ENCODE data around the gene PRKN.
"Not testable (repeated sequence)": the region's sequence is repeated elsewhere in the genome, so short reads cannot be mapped to it uniquely, and the experiment has no call there.

Gene PRKN

GRCh38 chr6:161354276-161354840, 1373.2 kb downstream of the PRKN start:
- no peak for DNase-seq

- no peak for DNase-seq
Measured at GRCh38 chr6:161353208-161353613, 1374.4 kb downstream of the PRKN start.

- no peak for DNase-seq
Measured at GRCh38 chr6:161351858-161352257, 1375.7 kb downstream of the PRKN start.

- DNase-seq, result no peak
Measured at GRCh38 chr6:161349886-161350285, 1377.7 kb downstream of the PRKN start.

- no peak for DNase-seq
Measured at GRCh38 chr6:161348628-161348994, 1379.0 kb downstream of the PRKN start.

GRCh38 chr6:161347988-161348627, 1379.5 kb downstream of the PRKN start:
- no peak for DNase-seq

- no peak for DNase-seq
Measured at GRCh38 chr6:161347125-161347524, 1380.4 kb downstream of the PRKN start.

- no peak for DNase-seq
Measured at GRCh38 chr6:161346717-161347116, 1380.8 kb downstream of the PRKN start.

- DNase-seq, result no peak
Measured at GRCh38 chr6:161344626-161345025, 1382.9 kb downstream of the PRKN start.

- no peak for DNase-seq
Measured at GRCh38 chr6:161342039-161342438, 1385.5 kb downstream of the PRKN start.

- no peak for DNase-seq
Measured at GRCh38 chr6:161341638-161342037, 1385.9 kb downstream of the PRKN start.

GRCh38 chr6:161338015-161338414, 1389.6 kb downstream of the PRKN start:
- no peak for DNase-seq

GRCh38 chr6:161336479-161336878, 1391.1 kb downstream of the PRKN start:
- no peak for DNase-seq

- no peak for DNase-seq
Measured at GRCh38 chr6:161333410-161333809, 1394.2 kb downstream of the PRKN start.

- DNase-seq, result not testable (repeated sequence)
Measured at GRCh38 chr6:161331402-161332081, 1396.0 kb downstream of the PRKN start.

- DNase-seq, result no peak
Measured at GRCh38 chr6:161327360-161327953, 1400.1 kb downstream of the PRKN start.

- DNase-seq, result no peak
Measured at GRCh38 chr6:161319231-161319630, 1408.3 kb downstream of the PRKN start.

GRCh38 chr6:161318456-161318855, 1409.1 kb downstream of the PRKN start:
- no peak for DNase-seq

- no peak for DNase-seq
Measured at GRCh38 chr6:161316531-161316930, 1411.0 kb downstream of the PRKN start.

GRCh38 chr6:161315246-161315917, 1412.2 kb downstream of the PRKN start:
- DNase-seq, result not testable (repeated sequence)

- DNase-seq, result not testable (repeated sequence)
Measured at GRCh38 chr6:161314541-161315245, 1412.9 kb downstream of the PRKN start.

- no peak for DNase-seq
Measured at GRCh38 chr6:161313940-161314509, 1413.5 kb downstream of the PRKN start.

Measured in CD4-positive, alpha-beta T cell treated with Interleukin-17A for 4 hours (primary cell).